Measurements from ENCODE around the gene VSTM2B.

DNA sequence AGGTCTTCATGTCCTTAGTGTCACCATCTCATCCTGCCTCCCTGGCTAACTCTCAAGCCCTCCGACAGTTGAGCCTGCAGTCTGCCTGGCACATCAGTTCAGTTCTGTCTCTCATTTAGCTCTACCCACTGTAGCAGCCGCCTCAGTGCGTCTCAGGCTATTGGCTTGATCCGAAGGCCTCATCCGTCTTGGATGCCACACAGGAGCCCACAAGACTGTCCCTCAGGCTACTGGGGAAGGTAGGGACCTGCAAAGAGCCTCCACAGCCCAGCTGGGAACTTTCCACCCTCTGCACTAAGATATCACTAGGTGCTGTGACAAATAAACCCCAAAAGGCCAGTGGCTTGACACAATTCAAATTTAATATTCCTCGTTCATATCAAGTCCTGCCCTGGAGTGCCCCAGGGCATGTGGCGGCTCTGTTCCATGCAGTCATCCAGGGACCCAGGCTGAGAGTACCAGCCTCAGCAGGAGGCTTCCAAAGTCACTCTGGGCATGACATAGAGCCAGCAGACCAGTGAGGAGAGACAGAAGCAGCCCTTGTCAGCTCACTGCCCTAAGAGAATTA, 5.7 kb downstream of the VSTM2B start:
- TF ChIP-seq SIN3A (IDR thresholded peaks at IDR 0.05; ENCODE audit: borderline replicate concordance, insufficient read depth, low read length) (no peak), TAF1 (IDR thresholded peaks at IDR 0.05; ENCODE audit: borderline replicate concordance, insufficient read depth, low read length) (no peak), POLR2AphosphoS5 (IDR thresholded peaks at IDR 0.05; ENCODE audit: low read depth, low read length) (no peak), FOXP2 (optimal IDR thresholded peaks at IDR 0.05; ENCODE audit: borderline replicate concordance, extremely low read depth, extremely low read length, insufficient read depth) (no peak)
- TF ChIP-seq, protein P1, sequence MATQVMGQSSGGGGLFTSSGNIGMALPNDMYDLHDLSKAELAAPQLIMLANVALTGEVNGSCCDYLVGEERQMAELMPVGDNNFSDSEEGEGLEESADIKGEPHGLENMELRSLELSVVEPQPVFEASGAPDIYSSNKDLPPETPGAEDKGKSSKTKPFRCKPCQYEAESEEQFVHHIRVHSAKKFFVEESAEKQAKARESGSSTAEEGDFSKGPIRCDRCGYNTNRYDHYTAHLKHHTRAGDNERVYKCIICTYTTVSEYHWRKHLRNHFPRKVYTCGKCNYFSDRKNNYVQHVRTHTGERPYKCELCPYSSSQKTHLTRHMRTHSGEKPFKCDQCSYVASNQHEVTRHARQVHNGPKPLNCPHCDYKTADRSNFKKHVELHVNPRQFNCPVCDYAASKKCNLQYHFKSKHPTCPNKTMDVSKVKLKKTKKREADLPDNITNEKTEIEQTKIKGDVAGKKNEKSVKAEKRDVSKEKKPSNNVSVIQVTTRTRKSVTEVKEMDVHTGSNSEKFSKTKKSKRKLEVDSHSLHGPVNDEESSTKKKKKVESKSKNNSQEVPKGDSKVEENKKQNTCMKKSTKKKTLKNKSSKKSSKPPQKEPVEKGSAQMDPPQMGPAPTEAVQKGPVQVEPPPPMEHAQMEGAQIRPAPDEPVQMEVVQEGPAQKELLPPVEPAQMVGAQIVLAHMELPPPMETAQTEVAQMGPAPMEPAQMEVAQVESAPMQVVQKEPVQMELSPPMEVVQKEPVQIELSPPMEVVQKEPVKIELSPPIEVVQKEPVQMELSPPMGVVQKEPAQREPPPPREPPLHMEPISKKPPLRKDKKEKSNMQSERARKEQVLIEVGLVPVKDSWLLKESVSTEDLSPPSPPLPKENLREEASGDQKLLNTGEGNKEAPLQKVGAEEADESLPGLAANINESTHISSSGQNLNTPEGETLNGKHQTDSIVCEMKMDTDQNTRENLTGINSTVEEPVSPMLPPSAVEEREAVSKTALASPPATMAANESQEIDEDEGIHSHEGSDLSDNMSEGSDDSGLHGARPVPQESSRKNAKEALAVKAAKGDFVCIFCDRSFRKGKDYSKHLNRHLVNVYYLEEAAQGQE (IDR thresholded peaks at IDR 0.05; ENCODE audit: insufficient read depth in 1 of 2, low read depth in 2 of 2, low read length in 2 of 2), result no peak
